Tibial artery (tissue), 4 donors: ENCODE results near the gene FAM24B.

Source experiments
- DNase-seq, 2 donors: peaks; one replicate each; pipeline ENCODE4 v3.0.0-alpha.2; 2019
- H3K27ac ChIP-seq, 2 donors: fragments of 200-600 bp; sonication (generic) in 1 of 2; 1 replicate in 1 of 2; 2 replicates in 1 of 2; pipeline ENCODE4 v1.5.1; 2018 to 2019; ENCODE audit warnings: mild to moderate bottlenecking in 1 of 2
- H3K27me3 ChIP-seq, 2 donors: fragments of 200-600 bp; sonication (generic) in 1 of 2; one replicate each; pipeline versions ENCODE4 v1.5.1 to v1.6.0; 2016 to 2019
- H3K36me3 ChIP-seq, 3 donors: fragments of 200-600 bp; sonication (generic) in 2 of 3; one replicate each; pipeline ENCODE4 v1.5.1; 2016 to 2019; ENCODE audit warnings: mild to moderate bottlenecking in 2 of 3
- H3K4me1 ChIP-seq, 4 donors: fragments of 200-600 bp; sonication (generic) in 2 of 4; 1 replicate in 3 of 4; 2 replicates in 1 of 4; pipeline ENCODE4 v1.5.1; 2016 to 2019
- H3K4me3 ChIP-seq, 2 donors: fragments of 200-600 bp; sonication (generic) in 1 of 2; 1 replicate in 1 of 2; 2 replicates in 1 of 2; pipeline ENCODE4 v1.5.1; 2018 to 2019; ENCODE audit warnings: mild to moderate bottlenecking in 2 of 2
- H3K9me3 ChIP-seq, 3 donors: fragments of 200-600 bp; sonication (generic) in 1 of 3; one replicate each; pipeline ENCODE4 v1.5.1; 2016 to 2019
- intact Hi-C: fragments of 100-400 bp; cut with DNase I; formaldehyde crosslinking; loops from one replicate; pipeline ENCODE4 v1.15.0; 2023; ENCODE audit warnings: low total_unique reads
- TF ChIP-seq, protein P1 (sequence below), 2 experiments: fragments of 200-600 bp in 1 of 2; fragments of 450-650 bp in 1 of 2; IDR thresholded peaks; one replicate each; pipeline ENCODE4 v1.5.1; 2017 to 2019; ENCODE audit warnings: antibody characterized with exemption in 2 of 2, mild to moderate bottlenecking in 1 of 2, moderate library complexity in 1 of 2

Gene FAM24B

DNA sequence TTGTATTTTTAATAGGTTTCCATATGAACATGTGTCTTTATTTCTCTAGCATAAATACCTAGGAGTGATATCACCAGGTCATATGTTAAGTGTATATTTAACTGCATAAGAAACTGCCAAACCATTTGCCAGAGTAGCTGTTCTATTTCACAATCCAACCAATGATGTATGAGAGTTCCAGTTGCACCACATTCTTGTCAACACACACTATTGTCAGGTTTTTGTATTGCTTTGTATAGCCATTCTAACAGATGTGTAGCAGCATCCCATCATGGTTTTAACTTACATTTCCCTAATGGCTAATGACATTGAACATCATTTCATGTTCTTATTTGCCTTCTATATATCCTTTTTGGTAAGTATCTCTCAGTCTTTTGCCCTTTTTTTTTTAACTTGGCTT, 37.8 kb downstream of the FAM24B start:
- TF ChIP-seq, protein P1, sequence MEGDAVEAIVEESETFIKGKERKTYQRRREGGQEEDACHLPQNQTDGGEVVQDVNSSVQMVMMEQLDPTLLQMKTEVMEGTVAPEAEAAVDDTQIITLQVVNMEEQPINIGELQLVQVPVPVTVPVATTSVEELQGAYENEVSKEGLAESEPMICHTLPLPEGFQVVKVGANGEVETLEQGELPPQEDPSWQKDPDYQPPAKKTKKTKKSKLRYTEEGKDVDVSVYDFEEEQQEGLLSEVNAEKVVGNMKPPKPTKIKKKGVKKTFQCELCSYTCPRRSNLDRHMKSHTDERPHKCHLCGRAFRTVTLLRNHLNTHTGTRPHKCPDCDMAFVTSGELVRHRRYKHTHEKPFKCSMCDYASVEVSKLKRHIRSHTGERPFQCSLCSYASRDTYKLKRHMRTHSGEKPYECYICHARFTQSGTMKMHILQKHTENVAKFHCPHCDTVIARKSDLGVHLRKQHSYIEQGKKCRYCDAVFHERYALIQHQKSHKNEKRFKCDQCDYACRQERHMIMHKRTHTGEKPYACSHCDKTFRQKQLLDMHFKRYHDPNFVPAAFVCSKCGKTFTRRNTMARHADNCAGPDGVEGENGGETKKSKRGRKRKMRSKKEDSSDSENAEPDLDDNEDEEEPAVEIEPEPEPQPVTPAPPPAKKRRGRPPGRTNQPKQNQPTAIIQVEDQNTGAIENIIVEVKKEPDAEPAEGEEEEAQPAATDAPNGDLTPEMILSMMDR (IDR thresholded peaks at IDR 0.05), result no peak
- Histone ChIP-seq H3K4me1 (no peaks in the 10 kb centered on the region), H3K27ac (no peak overlapping the region), H3K36me3 (peaks cover 0 to 8% (median 6%) of the 10 kb centered on the region in 3 donors), H3K27me3 (no peaks in the 10 kb centered on the region), H3K9me3 (no peaks in the 10 kb centered on the region), H3K4me3 (no peak overlapping the region)
- DNase-seq, result no peak
- intact Hi-C loops, result no loop called here

DNA sequence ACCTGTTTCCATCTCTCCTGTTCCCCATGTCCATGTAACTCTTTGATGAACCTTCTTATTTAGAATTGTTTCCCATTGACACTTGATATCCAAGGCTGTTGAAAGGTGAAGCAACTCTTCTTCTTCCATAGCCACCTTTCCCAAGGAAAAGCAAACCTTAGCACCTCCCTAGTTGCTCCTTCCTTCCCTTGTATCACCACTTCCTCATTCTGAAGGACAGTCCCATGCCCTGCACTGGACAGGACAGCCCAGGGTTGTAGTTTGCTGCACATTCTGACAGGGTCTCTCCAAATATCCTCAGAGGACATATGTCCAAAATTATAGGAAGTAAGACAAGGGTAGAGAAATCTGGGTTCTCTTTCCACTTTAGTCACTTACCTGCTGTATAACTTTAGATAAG, 39.9 kb downstream of the FAM24B start:
- peaks cover 0 to 8% (median 0%) of the 10 kb centered on the region in 3 donors for H3K36me3 ChIP-seq
- TF ChIP-seq, protein P1 (IDR thresholded peaks at IDR 0.05), result no peak
- intact Hi-C loops, result no loop called here

DNA sequence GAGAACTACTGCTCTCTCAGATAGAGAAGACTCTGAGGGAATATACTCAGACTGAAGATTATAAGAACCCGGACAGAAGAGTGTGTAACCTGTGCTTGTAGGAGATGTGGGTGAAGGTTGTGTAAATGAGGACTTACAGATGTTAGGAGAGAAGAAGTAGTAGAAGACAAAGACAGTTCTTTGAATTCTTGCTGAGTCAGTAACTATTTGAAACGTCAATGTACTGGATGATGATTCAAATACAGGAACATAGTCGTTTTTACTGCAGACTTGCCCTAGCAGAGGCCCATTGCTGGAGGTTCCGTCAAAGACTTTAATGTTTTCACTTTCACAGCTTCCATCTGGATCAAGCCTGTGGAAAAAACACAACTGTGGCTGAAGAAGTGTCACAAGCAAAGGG, 40.5 kb downstream of the FAM24B start:
- TF ChIP-seq, protein P1 (IDR thresholded peaks at IDR 0.05), result no peak
- H3K9me3 ChIP-seq, result no peaks in the 10 kb centered on the region
- no peak overlapping the region for H3K27ac ChIP-seq
- intact Hi-C loops, result no loop called here
- peaks cover 0 to 8% (median 5%) of the 10 kb centered on the region in 3 donors for H3K36me3 ChIP-seq
- H3K4me3 ChIP-seq, result no peak overlapping the region
- H3K27me3 ChIP-seq, result no peaks in the 10 kb centered on the region
- no peaks in the 10 kb centered on the region for H3K4me1 ChIP-seq
- no peak for DNase-seq

More for the DNA sequence above, 39.9 kb downstream of the FAM24B start:
- DNase-seq, result no peak
- Histone ChIP-seq H3K27ac (no peak overlapping the region), H3K9me3 (no peaks in the 10 kb centered on the region), H3K4me1 (no peaks in the 10 kb centered on the region), H3K4me3 (no peak overlapping the region), H3K27me3 (no peaks in the 10 kb centered on the region)

DNA sequence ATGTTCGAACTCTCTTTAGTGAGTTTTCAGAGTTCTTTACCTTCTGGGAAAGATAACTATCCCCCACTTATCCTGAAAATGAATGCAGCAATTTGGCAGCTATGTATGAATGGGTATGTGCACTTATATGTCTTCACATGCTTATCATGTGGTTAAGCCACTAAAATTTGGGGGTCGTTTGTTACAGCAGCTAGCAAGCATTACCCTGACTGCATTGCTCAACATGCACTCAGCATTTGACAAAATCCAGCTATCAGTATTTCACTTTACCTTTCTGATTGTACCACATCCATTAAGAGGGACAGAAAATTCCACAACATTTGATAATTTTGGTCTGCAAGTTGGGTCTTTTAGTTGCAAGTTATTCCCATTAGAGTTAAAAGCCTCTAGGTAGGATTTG, 43.5 kb downstream of the FAM24B start:
- peaks cover 0 to 13% (median 10%) of the 10 kb centered on the region in 3 donors for H3K36me3 ChIP-seq
- intact Hi-C loops, result no loop called here
- no peak overlapping the region for H3K4me3 ChIP-seq
- no peaks in the 10 kb centered on the region for H3K27me3 ChIP-seq
- H3K9me3 ChIP-seq, result no peaks in the 10 kb centered on the region
- no peaks in the 10 kb centered on the region for H3K4me1 ChIP-seq
- no peak for DNase-seq
- H3K27ac ChIP-seq, result no peak overlapping the region
- TF ChIP-seq, protein P1 (IDR thresholded peaks at IDR 0.05), result no peak

DNA sequence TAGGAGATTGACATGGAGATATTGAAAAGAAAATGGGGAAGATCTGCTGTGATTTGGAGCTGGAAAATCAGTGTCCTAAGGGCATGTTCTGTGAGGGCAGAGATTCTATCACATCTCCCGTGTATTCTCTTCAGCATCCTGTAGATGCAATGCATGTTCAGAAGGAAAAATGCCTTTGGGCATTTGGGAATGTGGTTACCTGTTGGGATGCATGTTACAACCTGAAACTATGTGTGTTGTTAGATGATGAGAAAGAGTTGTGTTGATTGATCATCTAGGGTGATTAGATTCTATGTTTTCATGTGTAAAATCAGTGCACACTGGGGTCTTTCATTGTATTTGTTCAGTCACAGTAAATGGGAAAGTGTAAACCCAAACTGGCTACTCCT, 48.4 kb downstream of the FAM24B start:
- no peaks in the 10 kb centered on the region for H3K27me3 ChIP-seq
- TF ChIP-seq, protein P1 (IDR thresholded peaks at IDR 0.05), result no peak
- intact Hi-C loops, result no loop called here
- DNase-seq, result no peak
- H3K36me3 ChIP-seq, result peaks cover 0 to 10% (median 5%) of the 10 kb centered on the region in 3 donors
- no peaks in the 10 kb centered on the region for H3K4me1 ChIP-seq
- no peaks in the 10 kb centered on the region for H3K9me3 ChIP-seq
- no peak overlapping the region for H3K4me3 ChIP-seq
- H3K27ac ChIP-seq, result no peak overlapping the region
